ENCODE data around the gene SMS. TPM values are rescaled to one million over a fixed set of nuclear protein-coding genes. Genes with fewer than 3 reads are reported as not detected.
A peak's percentile ranks its signal among the peaks of the same experiment; 100 is the strongest.

Gene SMS
- total RNA-seq, 4 donors from 2014 or later, result 38.1 to 46.5 (median 40.6) TPM

DNA sequence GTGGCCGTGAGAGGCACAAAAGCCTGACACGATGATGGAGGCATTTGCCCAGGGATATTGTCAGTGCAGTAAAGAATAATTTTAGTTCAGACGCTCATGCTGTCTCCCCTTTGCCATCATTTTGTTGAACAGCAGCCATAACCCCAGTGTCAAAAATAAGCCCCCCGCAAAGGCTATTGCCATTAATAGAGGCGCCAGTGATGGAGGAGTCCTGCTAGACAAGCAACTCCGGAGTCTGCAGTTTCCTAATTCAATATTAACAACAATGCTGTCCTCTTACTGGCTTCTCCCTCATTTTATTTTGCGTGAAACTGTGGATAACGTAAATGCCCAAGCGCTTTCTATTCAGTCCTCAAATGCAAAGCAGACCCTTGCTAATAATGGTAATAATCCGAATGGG is 603 bp upstream of the SMS start:
- ATAC-seq (ENCODE audit: low FRiP score), result no peak
- no peak for DNase-seq (ENCODE audit: low spot score)
- TF ChIP-seq, protein P1, sequence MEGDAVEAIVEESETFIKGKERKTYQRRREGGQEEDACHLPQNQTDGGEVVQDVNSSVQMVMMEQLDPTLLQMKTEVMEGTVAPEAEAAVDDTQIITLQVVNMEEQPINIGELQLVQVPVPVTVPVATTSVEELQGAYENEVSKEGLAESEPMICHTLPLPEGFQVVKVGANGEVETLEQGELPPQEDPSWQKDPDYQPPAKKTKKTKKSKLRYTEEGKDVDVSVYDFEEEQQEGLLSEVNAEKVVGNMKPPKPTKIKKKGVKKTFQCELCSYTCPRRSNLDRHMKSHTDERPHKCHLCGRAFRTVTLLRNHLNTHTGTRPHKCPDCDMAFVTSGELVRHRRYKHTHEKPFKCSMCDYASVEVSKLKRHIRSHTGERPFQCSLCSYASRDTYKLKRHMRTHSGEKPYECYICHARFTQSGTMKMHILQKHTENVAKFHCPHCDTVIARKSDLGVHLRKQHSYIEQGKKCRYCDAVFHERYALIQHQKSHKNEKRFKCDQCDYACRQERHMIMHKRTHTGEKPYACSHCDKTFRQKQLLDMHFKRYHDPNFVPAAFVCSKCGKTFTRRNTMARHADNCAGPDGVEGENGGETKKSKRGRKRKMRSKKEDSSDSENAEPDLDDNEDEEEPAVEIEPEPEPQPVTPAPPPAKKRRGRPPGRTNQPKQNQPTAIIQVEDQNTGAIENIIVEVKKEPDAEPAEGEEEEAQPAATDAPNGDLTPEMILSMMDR (IDR thresholded peaks at IDR 0.05), result no peak

GRCh38 chrX:21943460-21944135 is 3.1 kb downstream of the SMS start:
- ATAC-seq (ENCODE audit: low FRiP score) (peak; percentile 9), DNase-seq (ENCODE audit: low spot score) (no peak)
- TF ChIP-seq, protein P1 (IDR thresholded peaks at IDR 0.05), result no peak

DNA sequence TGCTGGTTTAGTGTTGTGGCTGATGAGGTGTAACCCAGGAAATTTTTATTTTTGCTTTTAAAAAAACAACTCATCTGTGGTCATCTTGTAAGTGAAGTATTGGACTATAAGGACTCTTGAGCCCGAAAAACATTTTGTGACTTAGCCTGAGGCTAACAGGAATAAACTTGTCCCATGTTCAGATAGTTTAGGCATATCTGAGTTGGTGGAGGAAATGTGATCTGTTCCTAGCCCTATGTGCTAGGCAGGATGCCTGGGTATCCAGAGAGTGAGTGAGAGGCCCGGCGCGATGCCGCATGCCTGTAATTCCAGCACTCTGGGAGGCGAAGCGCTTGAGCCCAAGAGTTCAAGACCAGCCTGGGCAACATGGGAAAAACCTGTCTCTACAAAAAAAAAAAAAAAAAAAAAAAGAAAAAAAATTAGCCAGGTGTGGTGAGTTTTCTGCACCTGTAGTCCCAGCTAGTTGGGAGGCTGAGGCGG is 3.7 kb downstream of the SMS start:
- DNase-seq (ENCODE audit: low spot score) (no peak), ATAC-seq (ENCODE audit: low FRiP score) (no peak)
- TF ChIP-seq, protein P1 (IDR thresholded peaks at IDR 0.05), result no peak

- TF ChIP-seq, protein P1 (IDR thresholded peaks at IDR 0.05), result no peak
- ATAC-seq (ENCODE audit: low FRiP score), result peak; percentile 65
- no peak for DNase-seq (ENCODE audit: low spot score)
These were observed 6.6 kb downstream of the SMS start for GRCh38 chrX:21946925-21947641.

- ATAC-seq (ENCODE audit: low FRiP score) (no peak), DNase-seq (ENCODE audit: low spot score) (no peak)
- TF ChIP-seq, protein P1 (IDR thresholded peaks at IDR 0.05), result no peak
These were observed 7.2 kb downstream of the SMS start for GRCh38 chrX:21947671-21948070.

DNA sequence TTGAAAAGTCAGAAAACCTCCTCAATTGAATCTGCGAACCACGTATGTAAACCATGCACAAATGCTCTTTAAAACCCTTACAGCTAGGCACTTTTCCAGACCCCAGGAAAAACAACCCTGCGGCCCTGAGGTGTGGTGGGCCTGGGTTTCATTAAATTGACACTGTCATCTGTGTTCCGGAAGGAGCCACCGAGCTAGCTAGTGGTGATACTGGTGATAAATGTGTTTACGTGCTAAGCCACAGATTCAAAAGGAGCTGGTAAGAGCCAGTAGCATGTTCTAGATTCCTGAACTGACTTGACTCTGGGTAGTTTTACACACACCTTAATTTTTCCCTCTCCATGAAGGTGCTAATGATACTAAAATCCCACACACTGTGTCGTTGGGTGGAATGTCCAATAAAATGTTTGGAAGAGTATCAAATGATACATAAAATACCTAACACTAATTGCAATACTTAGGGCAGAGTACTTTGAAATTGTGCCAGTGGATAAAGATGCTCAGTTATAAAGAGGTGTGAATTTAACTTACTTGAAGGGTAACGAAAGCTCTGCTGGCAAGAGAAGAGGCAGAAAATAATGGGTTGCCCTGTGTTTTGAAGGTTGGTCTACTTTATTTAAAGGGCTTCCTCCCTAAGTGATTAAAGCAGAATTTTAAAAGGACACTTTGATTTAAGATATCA is 8.5 kb downstream of the SMS start:
- DNase-seq (ENCODE audit: low spot score) (no peak), ATAC-seq (ENCODE audit: low FRiP score) (no peak)
- TF ChIP-seq, protein P1 (IDR thresholded peaks at IDR 0.05), result no peak

Measured in omental fat pad (tissue), 4 donors.